Prostate gland (tissue), 2 donors: ENCODE measurements around the gene FKBP2. TPM values are rescaled to one million over a fixed set of nuclear protein-coding genes. Genes with fewer than 3 reads are reported as not detected.

Source experiments
- DNase-seq: peaks from one replicate; pipeline ENCODE4 v3.0.0-alpha.2; 2019; ENCODE audit warnings: low spot score
- H3K27ac ChIP-seq, 2 donors: fragments of 200-600 bp; sonication (generic); 2 replicates each; pipeline ENCODE4 v1.5.1; 2017 to 2019
- H3K27me3 ChIP-seq: fragments of 200-600 bp; sonication (generic); replicated peaks from 2 replicates; pipeline ENCODE4 v1.5.1; 2019; ENCODE audit not compliant: insufficient read depth
- H3K36me3 ChIP-seq, 2 donors: fragments of 200-600 bp; sonication (generic); 1 replicate in 1 of 2; 2 replicates in 1 of 2; pipeline versions ENCODE4 v1.5.1 to v1.8.1; 2017 to 2019
- H3K4me1 ChIP-seq: fragments of 200-600 bp; sonication (generic); replicated peaks from 2 replicates; pipeline ENCODE4 v1.5.1; 2019
- H3K4me3 ChIP-seq, 2 donors: fragments of 200-600 bp; sonication (generic); 2 replicates each; pipeline ENCODE4 v1.5.1; 2017 to 2019
- H3K9me3 ChIP-seq: fragments of 200-600 bp; sonication (generic); 2 replicates; pipeline ENCODE4 v1.5.1; 2017
- POLR2A ChIP-seq: fragments of 450-650 bp; IDR thresholded peaks from one replicate; pipeline ENCODE4 v1.6.1; 2016; ENCODE audit warnings: antibody characterized with exemption, mild to moderate bottlenecking
- POLR2AphosphoS5 ChIP-seq: sonication (generic); formaldehyde crosslinking; IDR thresholded peaks from one replicate; pipeline ENCODE4 v1.6.1; 2017; ENCODE audit warnings: antibody characterized with exemption
- WGBS: methylation state at CpG from one replicate; pipeline ENCODE4 v1.1.5; 2018; 5-methylcytosine and 5-hydroxymethylcytosine counted together
- intact Hi-C: fragments of 100-400 bp; cut with DNase I; formaldehyde crosslinking; loops from one replicate; pipeline ENCODE4 v1.14.2; 2022
- total RNA-seq, 2 donors: library from RNA; depleted of rRNA; stranded (reverse); fragments of >200 nt; gene quantifications; one replicate each; pipeline ENCODE4 v1.1.0, GENCODE V29; 2016
- TF ChIP-seq, protein P1 (sequence below), 4 experiments: fragments of 200-600 bp in 2 of 4; fragments of 450-650 bp in 2 of 4; sonication (generic) in 2 of 4; IDR thresholded peaks; 1 replicate in 3 of 4; 2 replicates in 1 of 4; pipeline ENCODE4 v1.5.1; 2016 to 2019; ENCODE audit warnings: antibody characterized with exemption in 4 of 4, mild to moderate bottlenecking in 2 of 4, moderate library complexity in 2 of 4

FKBP2 gene
- total RNA-seq, 2 donors from 2014 or later: 138 to 164 TPM

DNA sequence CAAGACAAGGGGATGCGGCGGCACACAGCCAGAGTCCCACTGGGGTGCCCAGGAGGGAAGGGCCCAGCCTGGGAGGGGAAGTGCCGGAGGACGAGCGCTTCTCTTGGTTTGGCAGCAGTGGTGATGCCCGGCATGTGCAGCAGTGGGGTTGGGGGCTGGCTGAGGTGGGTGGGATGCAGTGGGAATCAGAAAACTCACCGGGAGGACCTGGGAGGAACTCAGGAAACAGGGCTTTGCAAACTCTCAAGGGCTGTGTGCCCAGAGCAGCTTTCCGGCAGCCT, 31.4 kb upstream of the FKBP2 start:
- DNase-seq: no peak
- no peaks in the 10 kb centered on the region for H3K9me3 ChIP-seq
- H3K27me3 ChIP-seq: no peaks in the 10 kb centered on the region
- no peak overlapping the region for H3K4me3 ChIP-seq
- H3K27ac ChIP-seq: no peak overlapping the region
- H3K36me3 ChIP-seq: peaks cover 0 to 5% of the 10 kb centered on the region in 2 donors
- TF ChIP-seq POLR2A (no peak), POLR2AphosphoS5 (no peak)
- TF ChIP-seq, protein P1, sequence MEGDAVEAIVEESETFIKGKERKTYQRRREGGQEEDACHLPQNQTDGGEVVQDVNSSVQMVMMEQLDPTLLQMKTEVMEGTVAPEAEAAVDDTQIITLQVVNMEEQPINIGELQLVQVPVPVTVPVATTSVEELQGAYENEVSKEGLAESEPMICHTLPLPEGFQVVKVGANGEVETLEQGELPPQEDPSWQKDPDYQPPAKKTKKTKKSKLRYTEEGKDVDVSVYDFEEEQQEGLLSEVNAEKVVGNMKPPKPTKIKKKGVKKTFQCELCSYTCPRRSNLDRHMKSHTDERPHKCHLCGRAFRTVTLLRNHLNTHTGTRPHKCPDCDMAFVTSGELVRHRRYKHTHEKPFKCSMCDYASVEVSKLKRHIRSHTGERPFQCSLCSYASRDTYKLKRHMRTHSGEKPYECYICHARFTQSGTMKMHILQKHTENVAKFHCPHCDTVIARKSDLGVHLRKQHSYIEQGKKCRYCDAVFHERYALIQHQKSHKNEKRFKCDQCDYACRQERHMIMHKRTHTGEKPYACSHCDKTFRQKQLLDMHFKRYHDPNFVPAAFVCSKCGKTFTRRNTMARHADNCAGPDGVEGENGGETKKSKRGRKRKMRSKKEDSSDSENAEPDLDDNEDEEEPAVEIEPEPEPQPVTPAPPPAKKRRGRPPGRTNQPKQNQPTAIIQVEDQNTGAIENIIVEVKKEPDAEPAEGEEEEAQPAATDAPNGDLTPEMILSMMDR (IDR thresholded peaks at IDR 0.05): no peak
- intact Hi-C loops: loop anchor here (5.0 kb wide), 1 partner anchor 93 kb away; the partner anchor contains the start of gene CATSPERZ
- no peaks in the 10 kb centered on the region for H3K4me1 ChIP-seq
- WGBS: 86% methylated on average over 8 of the region's 8 CpGs

DNA sequence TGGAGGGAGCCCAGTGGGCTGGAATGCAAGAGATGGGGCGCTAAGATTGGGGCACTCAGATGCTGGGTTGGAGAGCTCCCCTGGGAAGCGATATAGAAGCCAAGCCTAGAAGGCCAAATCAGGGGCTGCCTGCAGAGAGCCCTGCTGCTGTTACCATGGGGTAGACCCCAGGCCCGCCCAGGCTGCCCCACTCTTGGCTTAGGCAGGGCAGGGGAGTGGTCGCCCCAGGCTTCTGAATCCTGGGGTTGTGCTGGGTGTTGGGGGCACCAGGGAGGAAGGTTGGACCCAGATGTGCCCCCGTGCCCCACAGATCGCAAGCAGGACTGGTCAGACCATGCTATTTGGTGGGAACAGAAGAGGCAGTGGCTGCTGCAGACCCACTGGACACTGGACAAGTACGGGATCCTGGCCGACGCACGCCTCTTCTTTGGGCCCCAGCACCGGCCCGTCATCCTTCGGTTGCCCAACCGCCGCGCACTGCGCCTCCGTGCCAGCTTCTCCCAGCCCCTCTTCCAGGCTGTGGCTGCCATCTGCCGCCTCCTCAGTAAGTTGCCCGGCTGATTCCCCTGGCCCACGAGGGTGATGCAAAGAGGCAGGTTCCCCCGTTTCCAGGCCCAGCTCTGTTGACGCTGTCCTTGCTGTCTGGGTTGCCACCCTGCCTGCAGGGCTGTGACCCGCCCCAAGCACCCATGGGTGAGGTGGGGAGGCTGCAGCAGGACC, 30.4 kb upstream of the FKBP2 start:
- Histone ChIP-seq H3K4me1 (no peaks in the 10 kb centered on the region), H3K9me3 (no peaks in the 10 kb centered on the region), H3K36me3 (peaks cover 0 to 5% of the 10 kb centered on the region in 2 donors), H3K27me3 (no peaks in the 10 kb centered on the region), H3K27ac (no peak overlapping the region), H3K4me3 (no peak overlapping the region)
- TF ChIP-seq, protein P1 (IDR thresholded peaks at IDR 0.05): no peak
- TF ChIP-seq POLR2A: no peak
- TF ChIP-seq POLR2AphosphoS5: no peak
- no peak for DNase-seq
- 92% methylated on average over 24 of the region's 24 CpGs for WGBS
- intact Hi-C loops: no loop called here

DNA sequence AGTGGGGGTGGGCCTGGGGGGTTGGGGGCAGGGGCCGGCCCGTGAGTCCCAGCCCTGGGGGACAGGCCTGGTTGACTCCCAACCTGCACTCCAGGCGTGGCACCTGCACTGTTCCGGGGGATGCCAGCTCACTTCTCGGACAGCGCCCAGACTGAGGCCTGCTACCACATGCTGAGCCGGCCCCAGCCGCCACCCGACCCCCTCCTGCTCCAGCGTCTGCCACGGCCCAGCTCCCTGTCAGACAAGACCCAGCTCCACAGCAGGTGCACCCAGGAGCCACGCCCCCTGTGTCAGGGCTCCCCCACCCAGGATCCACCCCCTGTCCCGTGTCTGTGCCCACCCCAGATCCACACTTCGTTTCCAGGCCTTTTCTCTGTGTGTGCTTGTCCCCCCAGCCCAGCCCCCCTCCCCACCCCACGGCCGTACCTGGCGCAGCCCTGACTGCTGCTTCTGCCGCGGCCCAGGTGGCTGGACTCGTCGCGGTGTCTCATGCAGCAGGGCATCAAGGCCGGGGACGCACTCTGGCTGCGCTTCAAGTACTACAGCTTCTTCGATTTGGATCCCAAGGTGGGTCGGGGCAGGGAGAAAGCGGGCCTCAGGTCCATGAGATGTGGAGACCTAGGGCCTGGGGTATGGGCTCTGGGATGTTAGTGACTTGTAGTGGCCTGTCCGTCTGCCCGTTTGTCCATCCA, 29.6 kb upstream of the FKBP2 start:
- no peaks in the 10 kb centered on the region for H3K27me3 ChIP-seq
- H3K27ac ChIP-seq: no peak overlapping the region
- H3K4me3 ChIP-seq: no peak overlapping the region
- WGBS: 81% methylated on average over 28 of the region's 30 CpGs
- intact Hi-C loops: no loop called here
- no peaks in the 10 kb centered on the region for H3K4me1 ChIP-seq
- H3K9me3 ChIP-seq: no peaks in the 10 kb centered on the region
- no peak for DNase-seq
- TF ChIP-seq POLR2AphosphoS5: no peak
- TF ChIP-seq, protein P1 (IDR thresholded peaks at IDR 0.05): no peak
- no peak for TF ChIP-seq POLR2A
- peaks cover 0 to 5% of the 10 kb centered on the region in 2 donors for H3K36me3 ChIP-seq

DNA sequence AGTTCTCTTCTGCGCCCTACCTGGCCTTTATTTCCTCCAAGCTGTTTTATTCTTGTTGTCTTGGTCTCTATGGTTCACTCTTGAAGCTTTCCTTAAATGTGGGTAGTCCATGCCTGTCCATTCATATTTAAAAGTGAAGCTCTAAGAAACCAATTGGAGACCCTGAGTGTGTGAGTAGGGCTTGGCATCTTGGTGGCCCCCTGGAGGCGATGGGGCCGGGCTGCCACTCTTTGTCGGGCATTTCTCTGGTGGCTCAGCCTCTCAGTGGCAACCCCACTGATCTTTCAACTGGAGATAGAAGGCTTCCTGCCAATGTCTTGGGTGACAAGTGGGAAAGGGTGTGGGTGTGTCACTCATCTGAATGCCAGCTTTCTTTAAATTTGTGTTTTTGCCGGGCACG, 24.0 kb upstream of the FKBP2 start:
- intact Hi-C loops: no loop called here
- Histone ChIP-seq H3K9me3 (no peaks in the 10 kb centered on the region), H3K4me1 (no peaks in the 10 kb centered on the region), H3K36me3 (no peaks in the 10 kb centered on the region), H3K27me3 (no peaks in the 10 kb centered on the region), H3K4me3 (no peak overlapping the region), H3K27ac (no peak overlapping the region)
- 83% methylated on average over 6 of the region's 6 CpGs for WGBS
- TF ChIP-seq POLR2AphosphoS5 (no peak), POLR2A (no peak)
- TF ChIP-seq, protein P1 (IDR thresholded peaks at IDR 0.05): no peak
- no peak for DNase-seq
